ENCODE data around the gene STXBP2.

GRCh38 chr19:7620442-7621412 is 16.2 kb upstream of the STXBP2 start:
- TF ChIP-seq CTCF (IDR thresholded peaks at IDR 0.05) (no peak), POLR2A (IDR thresholded peaks at IDR 0.05) (no peak)
